ENCODE data around the gene ATP13A3.

DNA sequence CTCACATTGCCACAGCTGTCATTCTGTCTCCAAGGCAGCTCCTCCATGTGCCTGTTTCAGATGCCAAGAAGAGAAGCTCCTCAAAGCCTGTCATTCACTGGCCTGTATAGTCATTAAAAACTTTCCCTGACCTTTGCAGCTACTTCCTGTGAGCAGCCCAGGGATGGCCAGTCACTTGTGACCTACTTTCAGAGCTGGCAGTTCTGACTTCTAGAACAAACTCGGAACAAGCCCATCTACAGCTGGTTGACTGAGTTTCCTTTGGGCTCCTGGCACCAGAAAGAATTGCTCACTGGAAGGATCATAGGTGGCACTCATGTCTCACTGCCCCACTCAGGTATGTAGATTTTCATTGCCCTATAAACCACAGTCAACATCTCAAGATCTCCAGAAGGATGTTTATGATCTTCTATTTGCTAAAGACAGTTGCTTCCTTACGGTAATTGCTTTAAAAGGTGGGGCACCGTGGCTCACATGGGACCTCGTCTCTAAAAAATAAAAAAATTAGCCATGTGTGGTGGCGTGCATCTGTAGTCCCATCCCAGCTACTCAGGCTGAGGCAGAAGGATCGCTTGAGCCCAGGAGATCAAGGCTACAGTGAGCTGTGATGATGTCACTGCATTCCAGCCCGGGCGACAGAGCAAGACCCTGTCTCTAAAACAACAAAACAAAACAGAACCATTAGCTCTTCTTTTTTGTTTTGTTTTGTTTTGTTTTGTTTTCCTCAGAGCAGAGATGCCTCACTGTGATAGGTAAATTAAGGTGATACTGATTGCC, 11.2 kb upstream of the ATP13A3 start:
- TF ChIP-seq POLR2A (IDR thresholded peaks at IDR 0.05; ENCODE audit: low read length), result no peak
- TF ChIP-seq GATA1 (IDR thresholded peaks at IDR 0.05; ENCODE audit: low read depth, low read length), result no peak
